OCI-LY3 (cell line): ENCODE results near the gene ZBTB42.

Source experiments
- H2AFZ ChIP-seq: fragments of 200-600, 300-600 bp; shearing (Covaris generic); 2 replicates; pipeline ENCODE4 v1.6.0; 2014; ENCODE audit warnings: antibody characterized with exemption, low read depth, low read length
- H3K27ac ChIP-seq: fragments of 200-600, 300-600 bp; sonication (generic); 2 replicates; pipeline ENCODE4 v1.5.1; 2014; ENCODE audit warnings: mild to moderate bottlenecking, low read length, moderate library complexity, mixed read lengths
- H3K27me3 ChIP-seq: fragments of 200-600, 300-600 bp; sonication (generic); 2 replicates; pipeline ENCODE4 v1.6.1; 2014; ENCODE audit warnings: low read depth, low read length, mixed read lengths
- H3K36me3 ChIP-seq: fragments of 200-600, 300-600 bp; sonication (generic); replicated peaks from 2 replicates; pipeline ENCODE3; 2014; ENCODE audit warnings: low read depth, low read length, mixed read lengths
- H3K4me1 ChIP-seq: fragments of 300-600, 200-600 bp; sonication (generic); 2 replicates; pipeline ENCODE4 v1.6.1; 2014; ENCODE audit warnings: low read length, mixed read lengths
- H3K4me2 ChIP-seq: fragments of 200-600, 300-600 bp; sonication (generic); 2 replicates; pipeline ENCODE4 v1.6.1; 2014; ENCODE audit warnings: low read length, mixed read lengths
- H3K4me3 ChIP-seq: fragments of 300-600, 200-600 bp; sonication (generic); 2 replicates; pipeline ENCODE4 v1.5.1; 2014; ENCODE audit warnings: antibody characterized with exemption, mild to moderate bottlenecking, low read length, moderate library complexity
- H3K79me2 ChIP-seq: fragments of 300-600, 200-600 bp; shearing (Covaris generic); 2 replicates; pipeline ENCODE4 v1.6.1; 2014; ENCODE audit warnings: mild to moderate bottlenecking, low read length, mixed read lengths
- H3K9ac ChIP-seq: fragments of 300-600, 200-600 bp; shearing (Covaris generic); 2 replicates; pipeline ENCODE4 v1.6.0; 2014; ENCODE audit warnings: mild to moderate bottlenecking, low read length, moderate library complexity
- H3K9me3 ChIP-seq: fragments of 200-600, 300-600 bp; shearing (Covaris generic); 2 replicates; pipeline ENCODE4 v1.6.1; 2014; ENCODE audit warnings: low read length, mixed read lengths; ENCODE audit not compliant: insufficient read depth
- H4K20me1 ChIP-seq: fragments of 200-600, 300-600 bp; sonication (generic); 2 replicates; pipeline ENCODE4 v1.6.1; 2016; ENCODE audit warnings: low read length, mixed read lengths; ENCODE audit not compliant: insufficient read depth
- CTCF ChIP-seq: fragments of 200-600, 300-600 bp; sonication (generic); IDR thresholded peaks from 2 replicates; pipeline ENCODE4 v1.5.1; 2014; ENCODE audit warnings: antibody characterized with exemption, low read length, low read depth
- EZH2phosphoT487 ChIP-seq: fragments of 200-600 bp; shearing (Covaris generic); IDR thresholded peaks from 2 replicates; pipeline ENCODE4 v1.6.1; 2018; ENCODE audit warnings: antibody characterized with exemption, mixed run types, low read depth

The ZBTB42 gene

GRCh38 chr14:104758981-104759969 is 41.6 kb upstream of the ZBTB42 start:
- peaks cover 28% of the 10 kb centered on the region for H3K79me2 ChIP-seq
- peaks cover 37% of the 10 kb centered on the region for H3K36me3 ChIP-seq

GRCh38 chr14:104765517-104765916 is 35.4 kb upstream of the ZBTB42 start:
- Histone ChIP-seq H3K4me3 (no peak overlapping the region), H3K4me1 (0 out of 2 replicates have a peak, but pooled peaks cover 2% of the 10 kb centered on the region), H2AFZ (no peak overlapping the region), H3K27ac (no peak overlapping the region), H3K27me3 (no peaks in the 10 kb centered on the region), H3K79me2 (no peaks in the 10 kb centered on the region), H4K20me1 (no peaks in the 10 kb centered on the region), H3K9me3 (no peaks in the 10 kb centered on the region), H3K9ac (no peak overlapping the region), H3K4me2 (no peak overlapping the region), H3K36me3 (peaks cover 22% of the 10 kb centered on the region)
- TF ChIP-seq CTCF (no peak), EZH2phosphoT487 (no peak)

More at GRCh38 chr14:104758981-104759969, 41.6 kb upstream of the ZBTB42 start:
- H3K27ac ChIP-seq = no peak overlapping the region
- no peak overlapping the region for H3K9ac ChIP-seq
- peaks cover 8% of the 10 kb centered on the region for H3K4me1 ChIP-seq
- H3K4me2 ChIP-seq = no peak overlapping the region
- H3K4me3 ChIP-seq = no peak overlapping the region
- no peak for TF ChIP-seq EZH2phosphoT487
- TF ChIP-seq CTCF = no peak
- no peak overlapping the region for H2AFZ ChIP-seq
- H3K27me3 ChIP-seq = no peaks in the 10 kb centered on the region
- H4K20me1 ChIP-seq = no peaks in the 10 kb centered on the region; the same call in 1 of the 2 replicates
- H3K9me3 ChIP-seq = no peaks in the 10 kb centered on the region

DNA sequence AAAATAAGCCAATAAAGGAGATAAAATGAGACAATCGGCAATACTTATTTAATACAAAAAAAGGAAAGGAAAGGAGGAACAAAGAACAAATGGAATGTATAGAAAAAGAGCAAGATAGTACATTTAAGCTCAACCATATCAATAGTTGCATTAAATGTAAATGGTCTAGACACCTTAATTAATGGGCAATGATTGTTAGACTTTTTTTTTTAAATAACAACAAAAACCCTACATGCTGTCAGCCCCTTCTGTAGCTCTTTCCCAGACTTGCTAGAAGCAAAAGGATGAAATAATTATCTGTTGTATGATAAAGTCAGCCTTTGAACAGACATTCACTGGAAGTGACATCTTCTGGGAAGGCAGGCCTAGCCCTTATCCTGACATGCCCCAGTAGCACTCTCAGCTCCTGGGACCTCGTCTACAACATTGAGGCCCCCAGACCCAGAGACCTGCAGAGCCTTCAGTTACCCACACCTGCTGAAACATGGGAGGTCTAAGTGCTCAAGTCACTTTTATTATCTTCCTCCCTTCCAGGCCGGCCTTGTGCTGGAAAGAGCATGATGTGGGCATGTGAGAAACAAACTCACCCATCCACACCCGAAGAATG is 34.5 kb upstream of the ZBTB42 start:
- peaks cover 22% of the 10 kb centered on the region for H3K36me3 ChIP-seq
- no peaks in the 10 kb centered on the region for H3K27me3 ChIP-seq
- no peak overlapping the region for H3K27ac ChIP-seq
- H3K9ac ChIP-seq = no peak overlapping the region
- H3K4me1 ChIP-seq = 0 out of 2 replicates have a peak, but pooled peaks cover 2% of the 10 kb centered on the region
- no peak for TF ChIP-seq EZH2phosphoT487
- no peaks in the 10 kb centered on the region for H3K9me3 ChIP-seq
- no peak overlapping the region for H3K4me3 ChIP-seq
- no peaks in the 10 kb centered on the region for H4K20me1 ChIP-seq
- H3K79me2 ChIP-seq = no peaks in the 10 kb centered on the region
- H3K4me2 ChIP-seq = no peak overlapping the region
- H2AFZ ChIP-seq = no peak overlapping the region

- H3K9ac ChIP-seq = no peak overlapping the region
- H2AFZ ChIP-seq = no peak overlapping the region
- no peak overlapping the region for H3K4me3 ChIP-seq
- no peaks in the 10 kb centered on the region for H3K9me3 ChIP-seq
- no peaks in the 10 kb centered on the region for H4K20me1 ChIP-seq
- no peak overlapping the region for H3K27ac ChIP-seq
- 0 out of 2 replicates have a peak, but pooled peaks cover 2% of the 10 kb centered on the region for H3K4me1 ChIP-seq
- no peak overlapping the region for H3K4me2 ChIP-seq
- H3K79me2 ChIP-seq = no peaks in the 10 kb centered on the region
- TF ChIP-seq CTCF (no peak), EZH2phosphoT487 (no peak)
- no peaks in the 10 kb centered on the region for H3K27me3 ChIP-seq
- peaks cover 26% of the 10 kb centered on the region for H3K36me3 ChIP-seq
Measured at GRCh38 chr14:104766863-104767633, 33.9 kb upstream of the ZBTB42 start.
